HEK293T (cell line): ENCODE results near the gene IL17RA.

Source experiments
- BHLHE40 ChIP-seq: fragments of 450-650 bp; IDR thresholded peaks from 2 replicates; pipeline ENCODE4 v1.6.1; 2016; ENCODE audit warnings: mild to moderate bottlenecking, moderate library complexity, borderline replicate concordance
- CTBP1 ChIP-seq: fragments of 450-650 bp; IDR thresholded peaks from 2 replicates; pipeline ENCODE4 v1.6.1; 2016; ENCODE audit warnings: borderline replicate concordance
- FOXA1 ChIP-seq: fragments of 450-650 bp; IDR thresholded peaks from 2 replicates; pipeline ENCODE4 v1.6.1; 2016; ENCODE audit warnings: mild to moderate bottlenecking
- FOXM1 ChIP-seq: fragments of 450-650 bp; IDR thresholded peaks from 2 replicates; pipeline ENCODE4 v1.6.1; 2017; ENCODE audit warnings: mild to moderate bottlenecking, borderline replicate concordance
- HDGF ChIP-seq: fragments of 450-650 bp; IDR thresholded peaks from 2 replicates; pipeline ENCODE4 v1.6.1; 2017; ENCODE audit warnings: antibody characterized with exemption, borderline replicate concordance
- LEF1 ChIP-seq: fragments of 450-650 bp; IDR thresholded peaks from 2 replicates; pipeline ENCODE4 v1.6.1; 2017; ENCODE audit warnings: mild to moderate bottlenecking, borderline replicate concordance

GRCh38 chr22:17101475-17102296 is 16.9 kb downstream of the IL17RA start:
- TF ChIP-seq FOXA1 (no peak), BHLHE40 (no peak), FOXM1 (no peak), CTBP1 (no peak), LEF1 (no peak), HDGF (no peak)
